Measurements from ENCODE around the gene LRRC41.

DNA sequence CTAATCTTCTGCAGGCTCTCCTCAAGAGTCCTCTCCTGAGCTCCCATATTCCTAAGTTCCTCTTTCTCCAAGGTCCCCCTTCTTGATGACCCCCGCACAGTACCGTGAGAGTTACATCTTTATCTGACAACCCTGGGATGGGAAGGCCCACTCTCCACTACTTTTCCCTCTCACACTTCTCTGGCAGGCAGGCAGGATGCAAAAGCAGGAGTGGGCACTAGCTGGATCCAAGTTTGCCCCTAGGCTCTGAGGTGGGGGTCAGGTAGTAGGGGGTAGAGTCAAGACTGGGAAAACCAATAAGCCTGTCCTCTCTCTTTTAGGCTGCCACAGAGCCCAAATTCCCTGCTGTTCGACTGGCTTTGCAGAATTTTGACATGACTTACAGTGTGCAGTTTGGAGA lies 41.1 kb upstream of the LRRC41 start:
- TF ChIP-seq, protein P1, sequence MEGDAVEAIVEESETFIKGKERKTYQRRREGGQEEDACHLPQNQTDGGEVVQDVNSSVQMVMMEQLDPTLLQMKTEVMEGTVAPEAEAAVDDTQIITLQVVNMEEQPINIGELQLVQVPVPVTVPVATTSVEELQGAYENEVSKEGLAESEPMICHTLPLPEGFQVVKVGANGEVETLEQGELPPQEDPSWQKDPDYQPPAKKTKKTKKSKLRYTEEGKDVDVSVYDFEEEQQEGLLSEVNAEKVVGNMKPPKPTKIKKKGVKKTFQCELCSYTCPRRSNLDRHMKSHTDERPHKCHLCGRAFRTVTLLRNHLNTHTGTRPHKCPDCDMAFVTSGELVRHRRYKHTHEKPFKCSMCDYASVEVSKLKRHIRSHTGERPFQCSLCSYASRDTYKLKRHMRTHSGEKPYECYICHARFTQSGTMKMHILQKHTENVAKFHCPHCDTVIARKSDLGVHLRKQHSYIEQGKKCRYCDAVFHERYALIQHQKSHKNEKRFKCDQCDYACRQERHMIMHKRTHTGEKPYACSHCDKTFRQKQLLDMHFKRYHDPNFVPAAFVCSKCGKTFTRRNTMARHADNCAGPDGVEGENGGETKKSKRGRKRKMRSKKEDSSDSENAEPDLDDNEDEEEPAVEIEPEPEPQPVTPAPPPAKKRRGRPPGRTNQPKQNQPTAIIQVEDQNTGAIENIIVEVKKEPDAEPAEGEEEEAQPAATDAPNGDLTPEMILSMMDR (IDR thresholded peaks at IDR 0.05): no peak
- no peak for TF ChIP-seq EZH2 (IDR thresholded peaks at IDR 0.05; ENCODE audit: borderline replicate concordance, insufficient read depth, low read depth, low read length, poor library complexity, severe bottlenecking)

Data from B cell (primary cell).